Mucosa of descending colon (tissue), 3 donors: ENCODE results near the gene CLEC16A. TPM values are rescaled to one million over a fixed set of nuclear protein-coding genes. Genes with fewer than 3 reads are reported as not detected.

Source experiments
- ATAC-seq: fragments of 200-7000 bp; cut with Tn5 transposase; one replicate; pipeline ENCODE4 v1.9.1; 2020; ENCODE audit warnings: mild to moderate bottlenecking, moderate library complexity
- DNase-seq, 3 donors: peaks; one replicate each; pipeline ENCODE4 v3.0.0-alpha.2; 2020
- H3K36me3 ChIP-seq: fragments of 200-600 bp; one replicate; pipeline ENCODE4 v1.8.0; 2021; ENCODE audit warnings: low read depth, mild to moderate bottlenecking
- H3K4me1 ChIP-seq: fragments of 200-600 bp; one replicate; pipeline ENCODE4 v1.8.0; 2021; ENCODE audit warnings: low read depth, mild to moderate bottlenecking
- H3K4me3 ChIP-seq: fragments of 200-600 bp; one replicate; pipeline ENCODE4 v1.8.0; 2021; ENCODE audit warnings: mild to moderate bottlenecking
- H3K9me3 ChIP-seq: fragments of 200-600 bp; one replicate; pipeline ENCODE4 v1.8.0; 2021; ENCODE audit warnings: mild to moderate bottlenecking
- CTCF ChIP-seq: fragments of 200-600 bp; IDR thresholded peaks from one replicate; pipeline ENCODE4 v1.8.0; 2022; ENCODE audit warnings: antibody characterized with exemption, mild to moderate bottlenecking
- intact Hi-C, 2 donors: fragments of 100-400 bp; cut with DNase I in 1 of 2; cut with micrococcal nuclease in 1 of 2; formaldehyde crosslinking; loops; one replicate each; pipeline versions ENCODE4 v1.11.0 to v1.11.1; 2022; cut with DNase I, micrococcal nuclease
- total RNA-seq, 3 donors: library from RNA; stranded (reverse); fragmentation: NEBNext Ultra II Directional in 2 of 3; extraction: Animal tissue kit (Norgen Biotek cat#: 25700) in 2 of 3; gene quantifications; one replicate each; pipeline versions ENCODE4 v1.2.1 to v1.2.4, GENCODE V29; 2021 to 2023
- donor health status: DM: no; HTN: no; CAD: no; lungs with moderate emphysema.
- donor health status: DM: no; HTN: no; CAD: no.
- donor health status: DM: no; HTN: yes; CAD: no.

Gene CLEC16A
- total RNA-seq, 3 donors from 2014 or later: 30.3 to 38.1 (median 37.1) TPM

- Histone ChIP-seq H3K4me3 (no peak overlapping the region), H3K36me3 (no peaks in the 10 kb centered on the region), H3K4me1 (peaks cover 23% of the 10 kb centered on the region), H3K9me3 (no peaks in the 10 kb centered on the region)
- ATAC-seq: no peak
- DNase-seq: peak in 1 of 3 donors; percentile 45
- intact Hi-C loops: no loop called here
- no peak for TF ChIP-seq CTCF
Measured at GRCh38 chr16:10946308-10946707, 1.9 kb downstream of the CLEC16A start.

- ATAC-seq (no peak), DNase-seq (peak in 1 of 3 donors; percentile 48)
- intact Hi-C loops: no loop called here
- no peak for TF ChIP-seq CTCF
- no peaks in the 10 kb centered on the region for H3K36me3 ChIP-seq
- no peaks in the 10 kb centered on the region for H3K9me3 ChIP-seq
- peaks cover 21% of the 10 kb centered on the region for H3K4me1 ChIP-seq
- H3K4me3 ChIP-seq: no peak overlapping the region
Measured at GRCh38 chr16:10947211-10947787, 2.9 kb downstream of the CLEC16A start.

GRCh38 chr16:10949424-10949970, 5.1 kb downstream of the CLEC16A start:
- ATAC-seq (peak; percentile 39), DNase-seq (no peak)
- no peak overlapping the region for H3K4me3 ChIP-seq
- H3K4me1 ChIP-seq: peaks cover 10% of the 10 kb centered on the region
- intact Hi-C loops: no loop called here
- H3K9me3 ChIP-seq: no peaks in the 10 kb centered on the region
- no peak for TF ChIP-seq CTCF
- H3K36me3 ChIP-seq: no peaks in the 10 kb centered on the region

- Histone ChIP-seq H3K9me3 (no peaks in the 10 kb centered on the region), H3K4me3 (no peak overlapping the region), H3K36me3 (no peaks in the 10 kb centered on the region), H3K4me1 (peaks cover 5% of the 10 kb centered on the region)
- no peak for TF ChIP-seq CTCF
- DNase-seq (no peak), ATAC-seq (no peak)
- intact Hi-C loops: no loop called here
Measured at GRCh38 chr16:10950393-10950792, 6.0 kb downstream of the CLEC16A start.

GRCh38 chr16:10951026-10951425, 6.7 kb downstream of the CLEC16A start:
- H3K4me1 ChIP-seq: no peaks in the 10 kb centered on the region
- ATAC-seq (no peak), DNase-seq (no peak)
- intact Hi-C loops: no loop called here
- TF ChIP-seq CTCF: no peak
- H3K36me3 ChIP-seq: no peaks in the 10 kb centered on the region
- H3K9me3 ChIP-seq: no peaks in the 10 kb centered on the region
- H3K4me3 ChIP-seq: no peak overlapping the region
